Tibial nerve (tissue), 4 donors: ENCODE results near the gene BMF. TPM values are rescaled to one million over a fixed set of nuclear protein-coding genes. Genes with fewer than 3 reads are reported as not detected.

ENCODE experiments used
- DNase-seq, 2 donors: peaks; one replicate each; pipeline ENCODE4 v3.0.0-alpha.2; 2019; ENCODE audit warnings: low spot score in 2 of 2
- H3K27ac ChIP-seq, 4 donors: fragments of 200-600 bp; sonication (generic) in 3 of 4; one replicate each; pipeline ENCODE4 v1.5.1; 2017 to 2019; ENCODE audit warnings: mild to moderate bottlenecking in 1 of 4
- H3K27me3 ChIP-seq, 2 donors: fragments of 200-600 bp; sonication (generic) in 1 of 2; one replicate each; pipeline versions ENCODE4 v1.5.1 to v1.6.0; 2017 to 2019
- H3K36me3 ChIP-seq, 3 donors: fragments of 200-600 bp; sonication (generic); one replicate each; pipeline ENCODE4 v1.5.1; 2018 to 2019
- H3K4me1 ChIP-seq, 4 donors: fragments of 200-600 bp; sonication (generic) in 3 of 4; one replicate each; pipeline ENCODE4 v1.5.1; 2017 to 2019
- H3K4me3 ChIP-seq, 4 donors: fragments of 200-600 bp; sonication (generic) in 3 of 4; one replicate each; pipeline ENCODE4 v1.5.1; 2017 to 2019; ENCODE audit warnings: mild to moderate bottlenecking in 1 of 4, moderate library complexity in 1 of 4
- H3K9me3 ChIP-seq, 4 donors: fragments of 200-600 bp; sonication (generic) in 3 of 4; one replicate each; pipeline ENCODE4 v1.5.1; 2017 to 2019
- EP300 ChIP-seq, 2 donors: sonication (generic); formaldehyde crosslinking; IDR thresholded peaks; one replicate each; pipeline ENCODE4 v1.6.1; 2017; ENCODE audit warnings: antibody characterized with exemption in 2 of 2, mild to moderate bottlenecking in 1 of 2
- POLR2A ChIP-seq, 2 donors: fragments of 450-650 bp; IDR thresholded peaks; one replicate each; pipeline ENCODE4 v1.6.1; 2017; ENCODE audit warnings: antibody characterized with exemption in 2 of 2, mild to moderate bottlenecking in 2 of 2, moderate library complexity in 2 of 2
- WGBS, 2 donors: methylation state at CpG; one replicate each; pipeline ENCODE4 v1.1.5; 2018; 5-methylcytosine and 5-hydroxymethylcytosine counted together
- total RNA-seq, 4 donors: library from RNA; depleted of rRNA; stranded (reverse); fragments of >200 nt; gene quantifications; one replicate each; pipeline ENCODE4 v1.1.0, GENCODE V29; 2016
- TF ChIP-seq, protein P1 (sequence below), 5 experiments: fragments of 200-600 bp in 3 of 5; fragments of 450-650 bp in 2 of 5; sonication (generic) in 3 of 5; IDR thresholded peaks; one replicate each; pipeline ENCODE4 v1.5.1; 2016 to 2019; ENCODE audit warnings: antibody characterized with exemption in 5 of 5, mild to moderate bottlenecking in 3 of 5, moderate library complexity in 2 of 5

The BMF gene
- total RNA-seq, 4 donors from 2014 or later: 2.7 to 6.3 (median 4.2) TPM

GRCh38 chr15:40088929-40089755 lies 19.5 kb downstream of the BMF start:
- H3K27me3 ChIP-seq: no peaks in the 10 kb centered on the region

DNA sequence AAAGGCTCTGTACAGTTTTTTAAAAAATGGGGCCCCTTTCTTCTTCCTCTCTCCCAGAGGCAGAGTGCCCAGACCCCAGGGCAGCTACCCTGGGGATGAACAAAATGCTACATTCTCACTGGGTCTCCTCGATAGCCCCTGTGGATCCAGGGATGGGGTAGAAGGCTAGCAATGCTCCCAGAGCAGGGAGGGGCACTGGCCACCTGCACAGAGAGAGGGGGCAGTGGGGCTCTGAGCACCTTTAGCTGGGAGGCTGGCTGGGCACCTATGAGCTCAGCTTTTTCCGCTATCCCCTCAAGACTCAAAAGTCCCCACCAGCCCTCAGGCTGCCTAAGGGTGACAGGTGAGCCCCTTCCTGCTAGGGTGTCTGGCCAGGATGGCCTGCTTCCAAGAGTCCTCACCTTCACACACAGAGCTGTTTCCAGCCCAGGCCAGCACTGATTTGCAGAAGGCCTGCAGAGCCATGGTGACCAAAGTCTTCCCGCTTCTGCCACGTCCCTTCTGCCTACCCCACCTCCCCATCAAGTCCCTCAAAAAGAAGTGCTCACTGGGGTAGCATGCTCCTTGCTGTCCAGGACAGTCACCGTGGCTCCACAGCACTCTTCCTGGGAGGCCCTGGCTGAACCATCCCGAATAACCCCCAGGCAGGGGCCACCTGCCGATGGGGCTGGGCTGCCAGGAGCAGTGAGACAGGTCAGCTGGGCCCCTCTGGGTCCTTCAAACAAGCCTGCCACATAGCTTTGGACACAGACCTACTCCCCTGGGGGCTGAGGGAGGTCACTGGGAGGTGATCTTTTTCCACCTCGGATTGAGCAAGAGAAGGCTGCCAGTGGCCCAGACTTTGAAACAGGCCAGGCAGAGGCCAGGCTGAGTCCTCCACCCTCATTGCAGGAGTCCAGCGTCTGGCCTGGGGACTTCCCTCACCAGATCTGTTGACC lies 20.4 kb downstream of the BMF start:
- peaks cover 0 to 63% (median 48%) of the 10 kb centered on the region in 4 donors for H3K4me1 ChIP-seq
- 53 to 66% methylated on average over 8 of the region's 9 CpGs for WGBS, 2 donors
- H3K27ac ChIP-seq: peak overlapping the region in 3 of 4 donors; percentile 1 to 70 (median 41)
- no peaks in the 10 kb centered on the region for H3K9me3 ChIP-seq
- H3K27me3 ChIP-seq: no peaks in the 10 kb centered on the region
- DNase-seq: peak in 1 of 2 donors; percentile 44
- H3K36me3 ChIP-seq: no peaks in the 10 kb centered on the region
- TF ChIP-seq POLR2A (IDR thresholded peaks at IDR 0.05) (no peak), EP300 (IDR thresholded peaks at IDR 0.05) (no peak)
- TF ChIP-seq, protein P1, sequence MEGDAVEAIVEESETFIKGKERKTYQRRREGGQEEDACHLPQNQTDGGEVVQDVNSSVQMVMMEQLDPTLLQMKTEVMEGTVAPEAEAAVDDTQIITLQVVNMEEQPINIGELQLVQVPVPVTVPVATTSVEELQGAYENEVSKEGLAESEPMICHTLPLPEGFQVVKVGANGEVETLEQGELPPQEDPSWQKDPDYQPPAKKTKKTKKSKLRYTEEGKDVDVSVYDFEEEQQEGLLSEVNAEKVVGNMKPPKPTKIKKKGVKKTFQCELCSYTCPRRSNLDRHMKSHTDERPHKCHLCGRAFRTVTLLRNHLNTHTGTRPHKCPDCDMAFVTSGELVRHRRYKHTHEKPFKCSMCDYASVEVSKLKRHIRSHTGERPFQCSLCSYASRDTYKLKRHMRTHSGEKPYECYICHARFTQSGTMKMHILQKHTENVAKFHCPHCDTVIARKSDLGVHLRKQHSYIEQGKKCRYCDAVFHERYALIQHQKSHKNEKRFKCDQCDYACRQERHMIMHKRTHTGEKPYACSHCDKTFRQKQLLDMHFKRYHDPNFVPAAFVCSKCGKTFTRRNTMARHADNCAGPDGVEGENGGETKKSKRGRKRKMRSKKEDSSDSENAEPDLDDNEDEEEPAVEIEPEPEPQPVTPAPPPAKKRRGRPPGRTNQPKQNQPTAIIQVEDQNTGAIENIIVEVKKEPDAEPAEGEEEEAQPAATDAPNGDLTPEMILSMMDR (IDR thresholded peaks at IDR 0.05): no peak
- no peak overlapping the region for H3K4me3 ChIP-seq

More at GRCh38 chr15:40088929-40089755, 19.5 kb downstream of the BMF start:
- WGBS, 2 donors: 31 to 41% methylated on average over 7 of the region's 7 CpGs
- DNase-seq: no peak
- no peak for TF ChIP-seq EP300 (IDR thresholded peaks at IDR 0.05)
- TF ChIP-seq, protein P1 (IDR thresholded peaks at IDR 0.05): no peak
- no peak for TF ChIP-seq POLR2A (IDR thresholded peaks at IDR 0.05)
- H3K9me3 ChIP-seq: no peaks in the 10 kb centered on the region
- peaks cover 0 to 66% (median 48%) of the 10 kb centered on the region in 4 donors for H3K4me1 ChIP-seq
- H3K4me3 ChIP-seq: no peak overlapping the region
- peak overlapping the region in 2 of 4 donors; percentile 41 to 70 for H3K27ac ChIP-seq
- H3K36me3 ChIP-seq: no peaks in the 10 kb centered on the region

DNA sequence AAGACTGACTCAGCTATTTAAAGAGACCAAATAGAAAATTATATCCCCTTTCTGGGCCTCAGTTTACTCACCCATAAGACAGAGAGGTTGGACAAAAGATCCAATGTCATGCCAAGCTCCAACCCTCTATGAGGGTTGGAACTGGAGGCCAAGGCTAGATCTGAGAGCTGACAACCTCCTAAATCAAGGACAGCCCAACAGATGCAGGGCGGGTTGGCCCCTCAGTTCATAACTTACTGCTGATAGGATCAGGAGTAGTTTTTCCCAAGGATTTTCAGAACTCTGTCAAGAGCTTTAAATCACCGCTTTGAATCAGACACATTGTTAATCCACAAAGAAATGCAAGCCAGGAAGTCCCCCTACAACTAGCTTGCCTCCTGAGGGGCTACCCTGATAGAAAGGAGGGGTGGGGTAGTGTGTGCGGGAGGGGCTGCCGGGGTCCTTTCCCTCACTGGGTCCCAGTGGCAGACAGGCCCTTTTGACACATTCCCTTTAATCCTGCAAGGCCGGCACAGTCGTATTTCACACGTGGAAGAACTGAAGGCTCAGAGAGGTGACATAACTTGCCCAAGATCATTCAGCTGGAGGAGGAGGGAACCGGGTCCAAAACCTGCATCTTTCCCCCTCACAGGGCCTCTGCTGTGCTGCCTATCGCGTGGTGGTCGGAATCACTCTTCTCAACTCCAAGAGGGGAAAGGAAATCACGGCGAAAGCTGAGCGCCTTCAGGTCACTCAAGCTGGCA lies 21.4 kb downstream of the BMF start:
- TF ChIP-seq EP300 (IDR thresholded peaks at IDR 0.05): no peak
- no peak for TF ChIP-seq POLR2A (IDR thresholded peaks at IDR 0.05)
- TF ChIP-seq, protein P1 (IDR thresholded peaks at IDR 0.05): no peak
- Histone ChIP-seq H3K4me1 (peaks cover 0 to 62% (median 46%) of the 10 kb centered on the region in 4 donors), H3K27me3 (no peaks in the 10 kb centered on the region), H3K4me3 (no peak overlapping the region), H3K36me3 (no peaks in the 10 kb centered on the region), H3K27ac (peak overlapping the region in 3 of 4 donors; percentile 1 to 22 (median 5)), H3K9me3 (no peaks in the 10 kb centered on the region)
- no peak for DNase-seq
- 59 to 60% methylated on average over 14 of the region's 14 CpGs for WGBS, 2 donors

DNA sequence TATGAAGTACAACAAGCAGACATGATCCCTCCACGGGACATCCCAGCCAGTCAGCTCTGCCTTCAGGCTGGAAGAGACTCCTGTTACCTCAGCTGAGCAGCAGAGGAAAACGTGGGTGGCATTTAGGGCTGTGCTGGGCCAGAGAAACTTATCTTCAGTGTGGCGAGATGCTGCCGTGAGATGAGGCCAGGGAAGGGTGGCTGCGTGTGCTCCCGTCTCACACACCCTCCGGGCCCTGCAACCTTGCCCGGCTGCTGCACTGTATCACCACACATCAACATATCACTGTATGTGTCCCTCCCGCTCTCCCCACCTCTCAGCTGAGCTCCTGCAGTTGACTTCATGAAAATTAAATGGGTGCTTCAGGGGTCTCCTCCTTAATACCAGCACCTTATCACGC lies 23.4 kb downstream of the BMF start:
- no peak overlapping the region for H3K4me3 ChIP-seq
- no peaks in the 10 kb centered on the region for H3K36me3 ChIP-seq
- no peaks in the 10 kb centered on the region for H3K27me3 ChIP-seq
- TF ChIP-seq, protein P1 (IDR thresholded peaks at IDR 0.05): no peak
- no peak for TF ChIP-seq EP300 (IDR thresholded peaks at IDR 0.05)
- TF ChIP-seq POLR2A (IDR thresholded peaks at IDR 0.05): no peak
- H3K4me1 ChIP-seq: peaks cover 0 to 68% (median 50%) of the 10 kb centered on the region in 4 donors
- no peak for DNase-seq
- 54 to 62% methylated on average over 10 of the region's 10 CpGs for WGBS, 2 donors
- H3K27ac ChIP-seq: no peak overlapping the region
- no peaks in the 10 kb centered on the region for H3K9me3 ChIP-seq
